Right ventricle myocardium superior (tissue), 1 donor: Measurements from ENCODE around the gene BRSK2. TPM values are rescaled to one million over a fixed set of nuclear protein-coding genes. Genes with fewer than 3 reads are reported as not detected.

Source experiments
- ATAC-seq: fragments of 200-7000 bp; cut with Tn5 transposase; one replicate; pipeline ENCODE4 v1.9.1; 2020; ENCODE audit warnings: mild to moderate bottlenecking; ENCODE audit not compliant: poor library complexity
- DNase-seq: peaks from one replicate; pipeline ENCODE4 v3.0.0-alpha.2; 2020
- intact Hi-C: fragments of 100-400 bp; cut with DNase I; formaldehyde crosslinking; loops from one replicate; pipeline ENCODE4 v1.11.2; 2022
- total RNA-seq: library from RNA; stranded (reverse); fragmentation: NEBNext Ultra II Directional; extraction: Animal tissue kit (Norgen Biotek cat#: 25700); gene quantifications from one replicate; pipeline ENCODE4 v1.2.1, GENCODE V29; 2021
- donor health status: DM: no; HTN: yes; CAD: no; lungs with severe emphysema.

BRSK2 gene
- total RNA-seq, 1 donor from 2014 or later: 0.67 TPM

DNA sequence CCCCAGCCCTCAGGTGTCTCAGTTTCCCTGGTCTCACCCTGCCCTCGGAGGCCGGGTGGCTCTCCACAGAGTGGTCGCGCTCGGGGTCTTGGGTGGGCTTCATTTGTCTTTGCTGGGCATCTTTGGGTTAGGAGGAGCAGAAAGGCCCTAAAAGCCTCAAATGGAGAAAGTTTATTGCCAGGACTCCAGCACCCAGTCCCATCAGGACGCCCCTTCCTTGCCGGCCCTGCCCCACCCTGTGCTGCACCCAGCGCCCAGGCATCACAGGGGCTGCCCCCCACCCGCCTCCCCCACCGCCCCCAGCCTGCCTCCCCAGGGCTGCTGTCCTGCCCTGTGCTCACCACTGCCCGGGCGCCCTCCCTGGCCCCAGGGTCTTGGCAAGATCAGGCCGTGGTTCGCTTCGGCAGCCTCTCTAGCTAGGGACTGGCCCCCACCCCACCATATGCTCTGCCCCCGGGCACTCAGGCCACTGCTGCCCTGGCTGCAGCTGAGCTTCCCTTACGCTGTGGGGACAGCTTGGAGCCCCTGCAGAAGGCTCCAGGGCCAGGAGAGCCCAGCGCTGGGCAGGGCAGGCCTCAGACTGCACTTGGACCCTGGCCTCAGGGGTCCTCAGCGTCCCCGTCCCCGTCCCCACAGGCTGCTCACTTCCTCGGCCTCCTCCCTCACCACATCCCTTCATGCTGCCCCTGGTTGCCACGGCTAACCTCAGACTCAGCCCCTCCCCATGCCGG, 65.5 kb downstream of the BRSK2 start:
- no peak for ATAC-seq
- intact Hi-C loops: loop anchor here (5.0 kb wide), 1 partner anchor 57 kb away; no protein-coding TSS in a partner anchor

DNA sequence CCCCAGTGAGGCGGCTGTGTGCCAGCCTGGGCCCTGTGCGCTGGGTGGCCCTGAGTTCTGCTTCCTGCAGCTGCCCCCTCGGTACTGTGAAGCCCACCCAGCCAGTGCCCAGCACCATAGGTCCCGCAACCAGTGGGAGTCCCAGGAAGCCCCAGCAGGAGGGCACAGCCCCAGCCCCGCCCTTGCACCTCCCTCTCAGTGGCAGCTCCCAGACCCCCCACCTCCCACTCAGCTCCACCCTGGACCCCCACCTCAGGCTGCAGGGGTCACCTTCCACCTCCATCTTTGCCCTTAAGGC, 66.0 kb downstream of the BRSK2 start:
- DNase-seq: no peak
- ATAC-seq: no peak
- intact Hi-C loops: loop anchor here (5.0 kb wide), 1 partner anchor 57 kb away; no protein-coding TSS in a partner anchor

More for the DNA sequence above, 65.5 kb downstream of the BRSK2 start:
- no peak for DNase-seq

DNA sequence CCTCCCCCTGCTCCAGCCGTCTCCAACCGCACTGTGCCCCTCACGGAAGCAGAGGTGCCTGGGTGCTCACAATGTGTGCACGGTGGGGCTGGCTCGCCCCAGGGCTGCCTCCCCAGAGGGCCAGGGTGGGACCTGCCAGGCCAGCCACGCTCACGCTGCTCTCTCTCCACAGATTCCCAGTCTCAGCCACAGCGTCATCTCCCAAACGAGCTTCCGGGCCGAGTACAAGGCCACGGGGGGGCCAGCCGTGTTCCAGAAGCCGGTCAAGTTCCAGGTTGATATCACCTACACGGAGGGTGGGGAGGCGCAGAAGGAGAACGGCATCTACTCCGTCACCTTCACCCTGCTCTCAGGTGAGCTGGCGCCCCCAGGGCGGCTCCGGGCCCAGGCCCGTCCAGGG, 66.4 kb downstream of the BRSK2 start:
- ATAC-seq (no peak), DNase-seq (no peak)
- intact Hi-C loops: loop anchor here (5.0 kb wide), 1 partner anchor 56 kb away; no protein-coding TSS in a partner anchor

DNA sequence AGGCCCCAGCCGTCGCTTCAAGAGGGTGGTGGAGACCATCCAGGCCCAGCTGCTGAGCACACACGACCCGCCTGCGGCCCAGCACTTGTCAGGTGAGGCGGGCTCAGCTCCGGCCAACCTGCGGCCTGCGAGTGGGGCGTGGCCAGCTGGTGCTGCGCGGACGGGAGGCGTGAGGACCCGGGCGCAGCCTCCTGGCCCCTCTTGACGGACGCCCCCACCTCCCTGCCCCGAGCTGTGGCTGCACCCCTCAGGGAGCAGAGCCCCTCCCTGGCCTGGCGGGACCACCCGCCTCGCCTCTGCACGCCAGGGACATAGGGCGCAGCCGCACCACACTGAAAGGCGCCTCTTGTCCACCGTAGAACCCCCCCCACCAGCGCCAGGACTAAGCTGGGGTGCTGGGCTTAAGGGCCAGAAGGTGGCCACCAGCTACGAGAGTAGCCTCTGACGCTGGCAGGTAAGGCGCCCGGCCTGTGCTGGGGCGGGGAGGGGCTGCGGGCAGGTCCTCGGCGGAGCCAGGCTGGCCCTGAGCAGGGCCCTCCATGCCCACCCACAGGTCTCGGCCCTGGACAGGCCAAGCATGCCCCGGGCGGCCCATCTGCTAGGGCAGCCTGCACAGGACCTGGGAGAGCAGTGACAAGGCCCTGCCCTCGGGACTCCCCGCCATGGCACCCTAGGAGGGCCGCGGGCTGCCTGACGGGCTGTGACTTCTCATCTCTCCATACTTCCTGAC, 67.0 kb downstream of the BRSK2 start:
- ATAC-seq (no peak), DNase-seq (no peak)
- intact Hi-C loops: loop anchor here (5.0 kb wide), 1 partner anchor 56 kb away; no protein-coding TSS in a partner anchor

DNA sequence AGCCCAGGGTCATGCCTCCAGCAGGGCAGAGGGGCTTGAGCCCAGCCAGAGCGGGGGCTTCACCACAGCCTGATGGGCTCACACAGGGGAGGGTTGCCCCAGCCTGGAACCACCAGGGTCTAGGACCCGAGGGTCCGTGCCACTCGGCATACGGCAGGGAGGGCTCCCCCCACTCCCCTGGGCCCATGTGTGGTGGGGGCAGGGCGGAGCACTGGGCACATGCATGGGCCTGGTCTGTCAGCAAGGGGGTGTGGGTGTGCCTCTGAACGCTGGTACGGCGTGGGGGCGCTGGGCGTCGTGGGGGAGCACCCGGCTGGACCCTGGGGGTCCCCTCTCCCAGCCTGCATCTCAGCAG, 67.6 kb downstream of the BRSK2 start:
- DNase-seq (no peak), ATAC-seq (no peak)
- intact Hi-C loops: loop anchor here (5.0 kb wide), 1 partner anchor 55 kb away; no protein-coding TSS in a partner anchor

DNA sequence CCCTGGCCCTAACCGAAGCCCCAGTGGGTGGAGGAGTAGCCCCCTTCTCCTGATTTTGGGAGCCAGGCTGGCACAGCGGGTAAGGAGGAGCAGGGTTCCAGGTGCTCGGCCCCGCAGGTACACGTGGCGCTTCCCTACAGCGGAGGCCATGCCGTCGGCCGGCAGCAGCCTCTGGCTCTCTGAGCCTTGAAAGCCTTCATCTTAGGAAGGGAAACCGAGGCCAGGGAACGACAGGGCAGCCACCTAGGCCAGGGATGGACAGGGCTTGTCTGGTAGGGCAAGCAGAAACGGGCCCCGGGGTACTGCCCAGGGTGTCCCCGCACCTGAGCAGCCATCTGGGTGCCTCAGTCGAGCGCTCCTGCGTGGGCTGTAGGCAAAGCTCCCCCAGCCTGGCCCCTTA, 68.1 kb downstream of the BRSK2 start:
- DNase-seq (no peak), ATAC-seq (no peak)
- intact Hi-C loops: loop anchor here (5.0 kb wide), 1 partner anchor 54 kb away; no protein-coding TSS in a partner anchor

DNA sequence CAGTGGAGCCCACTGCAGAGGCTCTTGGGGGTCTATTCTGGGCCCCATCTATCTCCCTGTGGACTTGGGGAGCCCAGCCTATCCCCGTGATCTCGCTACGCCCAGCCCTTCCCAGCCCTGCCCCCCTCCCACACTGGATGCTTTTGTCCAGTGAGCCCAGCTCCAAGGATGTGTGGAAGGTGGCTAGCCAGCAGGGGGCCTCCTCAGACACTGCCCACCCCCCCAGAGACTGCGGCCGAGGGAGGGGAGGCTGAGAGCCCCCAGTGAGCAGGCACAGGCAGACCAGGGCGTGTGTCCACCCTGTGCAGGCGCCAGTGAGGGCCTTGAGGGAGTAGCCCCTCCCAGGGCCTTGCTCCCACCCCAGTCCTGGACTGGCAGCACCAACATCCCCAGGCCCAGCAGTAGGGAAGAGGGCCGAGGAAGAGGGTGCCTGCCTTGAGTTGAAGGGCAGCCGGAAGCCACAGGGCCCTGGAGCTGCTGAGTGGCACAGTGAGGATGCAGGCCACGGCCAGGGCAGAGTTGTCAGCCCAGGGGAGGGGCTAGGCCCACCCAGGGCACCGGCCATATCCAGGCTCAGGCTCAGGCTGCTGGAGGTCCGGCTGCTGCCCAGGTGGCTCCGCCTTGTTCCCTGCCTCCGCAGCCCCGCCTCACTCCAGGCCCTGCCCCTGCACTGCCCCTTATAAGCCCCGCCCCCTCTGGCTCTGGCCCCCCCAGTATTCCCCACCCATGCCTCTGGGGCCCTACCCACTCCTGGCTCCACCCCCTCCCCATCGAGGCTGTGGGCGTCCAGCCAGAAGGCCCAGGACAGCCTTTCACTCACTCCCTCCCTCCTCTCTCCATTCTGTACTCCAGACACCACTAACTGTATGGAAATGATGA, 68.8 kb downstream of the BRSK2 start:
- DNase-seq (peak; percentile 75), ATAC-seq (peak; percentile 56)
- intact Hi-C loops: loop anchor here (5.0 kb wide), 1 partner anchor 54 kb away; no protein-coding TSS in a partner anchor

DNA sequence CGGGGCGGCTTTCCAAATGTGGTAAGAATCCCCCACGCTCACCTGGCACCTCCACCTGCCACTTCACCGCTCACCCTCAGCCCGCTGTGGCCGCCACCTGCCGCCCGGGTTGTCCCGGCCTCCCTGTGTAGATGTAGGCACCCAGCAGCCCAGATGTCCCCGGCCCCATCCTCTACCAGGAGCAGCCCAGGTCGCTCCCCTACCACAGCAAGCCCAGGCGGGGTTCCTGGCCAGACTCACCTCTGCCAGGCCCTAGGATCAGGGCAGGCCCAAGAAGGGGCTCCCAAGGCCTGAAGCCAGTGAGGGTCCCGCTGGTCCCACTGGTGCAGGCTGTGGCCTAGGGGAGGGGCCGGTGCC, 69.5 kb downstream of the BRSK2 start:
- intact Hi-C loops: loop anchor here (5.0 kb wide), 1 partner anchor 53 kb away; no protein-coding TSS in a partner anchor
- ATAC-seq (no peak), DNase-seq (no peak)

DNA sequence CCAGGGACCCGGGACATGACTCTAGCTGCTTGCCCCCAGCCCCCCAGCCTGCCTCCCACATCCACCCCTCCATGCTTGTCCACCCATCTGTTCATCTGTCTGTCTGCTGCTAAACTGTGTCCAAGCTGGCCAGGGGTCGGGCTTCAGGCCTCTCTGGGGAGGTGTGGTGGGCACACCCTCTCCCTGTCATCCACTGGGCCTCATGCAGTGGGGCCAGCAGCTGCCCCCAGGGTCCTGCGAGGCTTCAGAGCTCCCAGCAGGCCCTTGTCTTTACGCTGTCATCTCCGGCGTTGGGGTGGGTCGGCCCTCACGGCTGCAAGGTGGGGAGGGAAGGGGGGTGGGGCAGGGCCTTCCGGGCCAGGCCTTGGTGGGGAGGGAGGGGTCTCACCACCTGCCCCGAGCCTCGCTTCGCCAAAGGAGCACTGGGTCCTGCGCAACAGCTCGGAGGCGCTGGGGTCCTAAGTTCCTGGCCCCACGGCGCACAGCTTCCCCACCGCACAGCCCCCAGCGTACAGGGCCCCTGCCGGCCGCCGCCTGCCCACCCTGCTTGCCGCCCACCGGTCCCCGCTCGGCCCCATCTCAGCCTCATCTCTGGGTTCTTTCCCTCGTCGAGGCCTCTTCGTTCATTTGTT, 70.1 kb downstream of the BRSK2 start:
- DNase-seq (no peak), ATAC-seq (no peak)
- intact Hi-C loops: loop anchor here (5.0 kb wide), 1 partner anchor 52 kb away; no protein-coding TSS in a partner anchor

DNA sequence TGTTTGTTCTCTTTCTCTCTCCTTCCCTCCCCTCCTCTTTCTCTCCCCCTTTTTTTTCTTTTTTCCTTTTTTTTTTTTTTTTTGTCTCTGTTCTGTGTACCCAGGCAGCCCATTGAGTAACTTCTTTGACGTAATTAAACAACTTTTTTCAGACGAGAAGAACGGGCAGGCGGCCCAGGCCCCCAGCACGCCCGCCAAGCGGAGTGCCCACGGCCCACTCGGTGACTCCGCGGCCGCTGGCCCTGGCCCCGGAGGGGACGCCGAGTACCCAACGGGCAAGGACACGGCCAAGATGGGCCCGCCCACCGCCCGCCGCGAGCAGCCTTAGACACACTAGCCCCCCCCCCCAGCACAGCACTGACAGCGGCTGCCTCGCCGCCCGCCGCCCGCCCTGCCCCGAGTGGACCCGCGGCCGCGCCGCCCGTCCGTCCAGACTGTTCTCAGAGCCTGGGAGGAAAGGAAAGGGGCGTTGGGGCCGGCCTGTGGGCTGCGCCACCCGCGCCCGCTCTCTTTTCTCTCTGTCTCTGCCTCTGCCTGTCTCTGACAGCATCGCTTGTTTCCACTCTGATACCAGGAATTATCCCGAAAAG, 70.8 kb downstream of the BRSK2 start:
- DNase-seq (peak; percentile 60), ATAC-seq (peak; percentile 6)
- intact Hi-C loops: no loop called here

DNA sequence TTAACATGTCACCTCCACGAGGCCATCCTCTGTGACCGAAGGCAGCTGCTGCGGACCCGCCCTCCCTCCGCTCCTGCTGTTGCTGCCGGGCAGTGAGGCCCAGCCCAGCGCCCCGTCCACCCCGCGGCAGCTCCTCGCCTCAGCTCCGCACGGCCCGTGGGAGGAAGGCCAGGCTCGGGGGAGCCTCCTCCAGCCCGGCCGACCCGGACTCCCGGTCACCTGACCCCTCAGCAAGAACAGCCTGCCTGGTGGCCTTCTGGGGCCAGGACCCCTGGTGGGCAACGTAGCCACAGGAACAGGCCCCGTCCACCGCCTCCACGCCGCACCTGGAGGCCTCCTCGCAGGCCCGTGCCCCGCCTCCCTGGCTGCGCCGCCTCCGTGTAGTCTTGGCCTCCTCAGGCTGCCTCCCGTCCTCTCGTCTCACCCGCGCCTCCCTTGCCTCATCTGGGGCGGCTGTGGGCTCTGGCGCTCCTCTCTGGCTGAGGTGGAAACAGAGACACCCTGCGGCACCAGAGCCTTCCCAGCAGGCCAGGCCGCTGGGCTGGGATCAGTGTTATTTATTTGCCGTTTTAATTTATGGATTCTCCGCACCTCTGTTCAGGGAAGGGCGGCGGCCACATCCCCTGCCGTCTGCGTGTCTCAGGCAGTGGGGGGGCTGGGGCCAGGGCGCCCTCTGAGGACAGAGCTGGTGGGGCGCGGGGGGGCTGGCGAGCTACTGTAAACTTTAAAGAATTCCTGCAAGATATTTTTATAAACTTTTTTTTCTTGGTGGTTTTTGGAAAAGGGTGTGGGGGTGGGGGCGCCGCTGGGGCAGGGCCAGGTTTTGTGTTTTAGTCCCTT, 71.5 kb downstream of the BRSK2 start:
- intact Hi-C loops: no loop called here
- DNase-seq: no peak
- no peak for ATAC-seq

DNA sequence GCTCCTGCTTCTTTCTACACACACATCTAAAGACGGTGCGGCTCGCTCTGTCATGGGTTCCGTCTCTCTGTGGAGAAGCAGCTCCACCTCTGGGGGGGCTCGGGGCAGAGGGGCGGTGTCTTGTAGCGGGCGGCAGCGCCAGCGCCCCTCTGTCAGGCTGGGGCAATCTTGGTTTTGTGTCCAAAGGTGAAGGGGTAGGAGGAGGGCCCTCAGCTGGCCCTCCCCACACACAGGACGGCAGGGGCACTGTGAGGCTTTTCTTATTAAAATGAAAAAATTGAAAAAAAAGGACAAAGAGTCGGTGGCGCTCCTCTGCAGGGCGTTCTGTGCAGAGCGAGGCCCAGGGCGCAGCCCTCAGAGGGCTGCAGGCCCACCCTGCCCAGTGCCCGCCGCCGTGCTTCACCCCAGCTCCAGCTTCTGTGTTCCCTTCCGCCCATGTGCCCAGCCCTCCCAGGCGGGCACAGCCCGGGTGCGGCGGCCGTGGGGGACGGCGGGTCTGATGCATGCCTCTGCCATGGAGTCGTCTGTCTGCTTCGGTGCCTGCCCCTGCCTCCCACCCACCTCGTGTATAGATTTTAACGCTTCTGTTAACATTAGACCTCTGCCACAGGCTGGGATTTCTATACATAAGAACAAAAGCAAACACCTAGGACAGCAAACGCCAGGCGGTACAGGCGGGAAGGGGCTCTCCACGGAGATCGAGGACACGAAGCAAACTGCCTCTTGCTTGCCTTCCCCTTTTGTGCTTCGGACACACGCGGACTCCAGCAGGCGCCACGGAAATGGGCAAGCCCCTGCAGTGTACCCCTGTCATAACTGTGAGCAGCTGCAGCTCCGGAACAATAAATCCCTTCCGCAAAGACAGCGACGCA, 72.3 kb downstream of the BRSK2 start:
- ATAC-seq (no peak), DNase-seq (no peak)
- intact Hi-C loops: no loop called here

DNA sequence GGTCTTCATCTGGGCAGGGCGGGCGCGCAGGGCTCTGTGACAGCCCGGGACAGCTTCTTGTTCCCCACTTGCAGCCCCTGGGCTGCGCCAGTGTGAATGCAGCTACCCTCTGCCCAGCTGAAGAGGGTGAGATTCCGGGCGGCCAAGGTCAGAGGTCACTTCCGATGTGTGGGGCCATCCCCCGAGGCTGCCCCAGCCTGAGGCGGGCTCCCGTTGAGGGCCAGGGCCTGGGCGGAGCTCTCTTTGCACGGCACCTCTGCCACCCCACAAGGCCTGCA, 72.9 kb downstream of the BRSK2 start:
- intact Hi-C loops: no loop called here
- DNase-seq: no peak
- no peak for ATAC-seq

DNA sequence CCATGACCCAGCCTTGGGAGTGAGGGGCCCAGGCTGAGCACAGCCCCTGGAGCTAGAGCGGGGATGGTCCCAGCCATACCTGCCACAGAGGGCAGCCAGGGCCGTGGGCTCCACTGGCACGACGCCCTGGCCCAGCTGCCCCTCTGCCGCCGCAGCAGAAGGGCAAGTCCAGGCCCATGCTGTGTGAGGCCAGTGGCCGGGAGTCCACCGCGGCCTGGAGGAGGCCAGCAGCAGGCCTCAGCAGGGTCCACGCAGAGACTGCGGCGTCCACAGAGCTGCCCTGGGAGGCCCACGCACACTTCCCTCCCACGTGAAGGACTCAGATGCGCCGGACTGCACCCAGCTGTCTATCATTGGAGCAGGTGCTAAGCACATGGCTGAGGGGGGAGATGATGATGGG, 73.3 kb downstream of the BRSK2 start:
- no peak for DNase-seq
- ATAC-seq: no peak
- intact Hi-C loops: no loop called here

DNA sequence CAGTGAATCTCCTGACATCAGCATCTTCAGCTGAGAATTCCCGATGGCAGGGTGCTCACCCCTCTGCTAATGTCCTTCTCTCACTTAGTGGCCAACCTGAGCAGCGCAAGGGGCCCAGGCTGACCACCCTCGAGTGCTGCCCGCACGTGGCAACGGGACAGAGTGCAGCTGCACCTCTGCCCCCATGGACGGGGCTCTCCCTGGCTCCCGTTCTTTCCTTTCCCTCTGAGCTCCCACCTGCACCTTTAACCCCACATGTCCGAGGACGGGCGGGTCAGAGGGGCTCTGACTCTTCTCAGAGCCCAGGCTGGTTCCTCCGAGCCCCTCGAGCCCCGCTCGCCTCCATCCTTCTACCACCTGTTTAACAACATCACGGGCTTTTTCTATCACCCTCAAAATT, 77.0 kb downstream of the BRSK2 start:
- ATAC-seq: no peak
- no peak for DNase-seq
- intact Hi-C loops: no loop called here

DNA sequence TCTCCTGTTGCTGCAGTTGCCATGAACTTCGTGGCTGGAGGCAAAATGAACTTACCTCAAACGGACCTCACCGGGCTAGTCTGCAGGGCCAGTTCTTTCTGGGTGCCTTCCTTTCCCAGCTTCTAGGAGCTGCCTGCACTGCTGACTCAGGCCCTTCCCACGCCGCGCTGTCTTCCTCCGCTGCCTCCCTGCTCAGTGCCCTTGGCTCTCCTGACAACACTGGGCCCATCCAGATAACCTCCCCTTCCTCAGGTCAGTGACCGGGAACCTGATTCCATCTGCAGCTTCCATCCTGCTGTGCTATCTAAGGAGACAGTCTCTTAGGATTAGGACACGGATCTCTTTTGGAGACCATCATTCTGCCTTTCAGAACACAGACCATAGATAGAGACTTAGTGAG, 77.5 kb downstream of the BRSK2 start:
- ATAC-seq: no peak
- DNase-seq: no peak
- intact Hi-C loops: no loop called here

DNA sequence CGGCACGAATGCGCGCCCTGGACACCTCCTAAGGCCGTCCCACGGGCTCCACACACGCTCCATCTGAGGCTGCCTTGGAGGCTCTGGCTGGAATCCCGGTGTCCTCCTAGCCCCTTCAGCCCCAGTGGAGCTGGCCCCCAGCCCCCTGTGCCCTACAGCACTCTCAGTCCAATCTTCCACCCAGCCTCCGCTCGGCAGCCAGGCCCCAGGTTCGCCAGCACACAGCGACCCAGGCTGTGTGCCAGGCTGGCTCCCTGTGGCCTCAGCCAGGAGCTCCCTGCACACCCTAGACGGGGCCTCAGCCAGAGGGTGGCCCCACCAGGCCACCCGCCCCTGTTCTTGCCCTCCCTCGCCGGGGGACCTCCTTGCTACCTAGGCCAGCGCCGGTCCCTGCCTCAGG, 78.3 kb downstream of the BRSK2 start:
- DNase-seq: no peak
- intact Hi-C loops: no loop called here
- ATAC-seq: peak; percentile 69
